ENCODE measurements around the gene DPM2.

The DPM2 gene

DNA sequence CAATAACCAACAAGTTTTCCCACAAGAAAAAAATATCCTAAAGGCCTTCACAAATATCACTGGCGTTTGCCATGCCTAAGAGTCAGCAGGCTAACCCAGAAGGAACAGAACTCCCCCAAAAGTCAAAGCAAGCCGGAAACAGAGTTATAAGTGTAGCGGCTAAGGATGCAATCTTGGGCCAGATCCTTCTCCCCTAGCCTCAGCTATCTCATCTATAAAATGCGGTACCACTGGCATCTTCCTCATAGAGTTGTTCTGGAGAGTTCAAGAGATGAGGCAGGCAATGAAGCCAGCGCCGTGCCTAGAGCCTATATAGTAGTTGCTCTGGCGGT, 632 bp downstream of the DPM2 start:
- DNase-seq (ENCODE audit: low read depth, low spot score), result no peak

DNA sequence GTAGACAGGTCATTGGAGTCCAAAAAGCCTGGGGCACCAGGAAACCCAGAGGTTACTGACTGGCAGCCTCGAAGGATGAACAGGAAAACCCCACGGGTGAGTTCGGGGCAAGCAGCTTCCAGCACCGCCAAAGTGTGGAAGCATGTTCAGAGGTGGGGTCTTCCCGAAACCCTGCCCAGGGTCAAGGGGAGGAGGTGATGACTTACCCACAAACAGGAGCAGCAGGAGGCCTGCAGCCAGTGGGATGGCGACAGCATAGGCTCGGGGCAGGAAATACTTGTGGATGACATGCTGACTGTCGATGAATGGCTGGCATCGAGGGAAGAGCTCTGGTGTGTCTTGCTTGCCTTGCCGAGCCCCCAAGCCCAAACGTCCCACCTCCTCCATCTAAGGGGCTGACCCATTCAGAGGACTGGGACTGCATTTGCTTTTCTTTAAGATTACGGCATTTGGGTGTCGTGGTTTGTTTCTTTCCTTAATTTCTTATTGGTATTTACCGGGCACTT, 1.3 kb downstream of the DPM2 start:
- DNase-seq (ENCODE audit: low read depth, low spot score), result no peak

DNA sequence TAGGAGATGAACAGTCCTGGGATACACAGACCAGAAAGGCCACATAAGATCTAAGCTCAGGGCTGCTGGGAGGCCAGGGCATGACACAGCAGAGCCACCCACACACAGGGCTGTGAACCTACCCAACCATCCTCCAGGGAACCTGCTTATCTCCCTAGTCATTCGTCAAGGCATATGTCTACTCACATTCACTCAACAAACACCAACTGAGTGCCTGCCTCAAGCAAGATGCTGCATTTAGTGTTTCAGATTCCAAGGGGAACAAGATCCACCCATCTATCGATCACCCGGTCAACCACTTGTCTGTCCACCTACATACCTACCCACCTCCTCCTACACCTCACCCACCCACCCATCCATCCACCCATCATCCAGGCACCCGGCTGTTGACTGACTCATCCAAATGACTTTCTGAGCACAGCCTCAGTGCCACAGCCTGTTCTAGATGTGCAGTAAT, 1.9 kb downstream of the DPM2 start:
- DNase-seq (ENCODE audit: low read depth, low spot score), result no peak

DNA sequence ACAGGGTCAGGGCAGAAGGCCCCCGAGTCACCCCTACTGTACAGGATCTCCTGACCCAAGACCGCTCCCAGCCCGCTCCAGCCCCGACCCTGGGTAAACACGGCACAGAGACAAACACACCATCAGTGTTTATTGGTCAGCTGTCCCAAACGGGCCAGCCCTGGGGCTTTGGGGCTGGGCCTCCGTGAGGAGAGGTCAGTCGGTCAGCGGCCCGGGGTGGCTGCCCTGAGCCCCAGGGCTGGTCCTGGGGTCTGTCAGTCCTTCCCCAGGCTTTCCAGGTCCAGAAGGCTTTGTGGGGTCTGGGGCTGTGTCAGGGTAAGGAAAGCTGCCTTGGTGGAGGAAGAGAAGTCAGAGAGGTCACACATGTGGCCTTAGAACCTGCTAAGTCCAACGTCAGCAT, 2.7 kb downstream of the DPM2 start:
- no peak for DNase-seq (ENCODE audit: low read depth, low spot score)

DNA sequence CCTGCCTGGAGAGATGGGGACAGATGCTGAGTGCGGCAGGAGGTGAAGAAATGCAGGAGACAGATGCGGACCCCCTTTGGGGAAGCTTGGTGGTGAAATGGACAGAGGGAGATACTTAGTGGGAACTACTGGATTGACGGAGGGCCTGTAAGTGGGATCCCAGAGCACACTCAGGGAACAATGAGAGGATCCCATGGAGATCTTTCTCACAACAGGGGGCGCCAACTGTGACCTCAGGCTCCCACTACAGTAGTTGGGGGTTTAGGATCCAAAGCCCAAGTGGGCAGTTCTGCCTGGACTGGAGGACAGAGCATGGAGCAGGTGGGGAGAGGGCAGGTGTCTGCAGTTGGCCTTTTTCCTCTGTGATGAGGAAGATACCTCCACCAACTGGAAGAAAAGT, 3.4 kb downstream of the DPM2 start:
- DNase-seq (ENCODE audit: low read depth, low spot score), result no peak

DNA sequence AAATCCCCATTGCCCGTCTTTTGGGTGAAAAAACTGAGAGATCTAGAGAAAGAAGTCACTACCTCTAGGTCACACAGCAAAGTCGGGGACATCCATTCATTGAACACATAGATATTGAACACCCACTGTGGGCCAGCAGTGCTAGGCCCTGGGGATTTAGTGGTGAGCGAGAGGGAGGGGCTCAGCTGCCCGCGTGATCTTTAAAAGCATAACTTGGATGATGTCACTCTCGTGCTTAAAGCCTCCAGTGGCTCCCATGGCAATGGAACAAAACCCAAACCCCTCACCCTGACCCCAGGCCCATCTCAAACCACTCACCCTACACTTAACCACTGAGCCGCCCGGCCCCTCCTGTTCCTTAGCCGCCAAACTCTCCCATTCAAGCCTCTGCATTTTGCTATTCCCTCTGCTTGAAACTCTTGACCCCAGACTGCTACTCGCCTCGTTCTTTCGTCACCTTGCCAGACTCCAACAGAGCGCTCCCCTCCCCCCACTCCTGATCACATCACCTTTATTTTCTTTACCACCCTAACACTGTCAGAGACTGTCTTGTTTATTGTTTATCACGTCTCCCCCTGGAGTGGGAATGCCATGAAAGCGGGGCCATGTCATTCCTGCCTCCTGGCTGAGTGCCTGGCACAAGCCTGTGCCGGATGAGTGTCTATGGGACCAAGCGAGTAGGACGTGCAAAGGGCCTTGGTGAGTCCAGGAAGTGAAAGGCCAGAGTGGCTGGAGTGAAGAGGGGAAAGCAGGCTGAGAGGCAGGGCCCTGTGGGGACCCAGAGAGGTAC, 6.4 kb downstream of the DPM2 start:
- DNase-seq (ENCODE audit: low read depth, low spot score), result no peak

DNA sequence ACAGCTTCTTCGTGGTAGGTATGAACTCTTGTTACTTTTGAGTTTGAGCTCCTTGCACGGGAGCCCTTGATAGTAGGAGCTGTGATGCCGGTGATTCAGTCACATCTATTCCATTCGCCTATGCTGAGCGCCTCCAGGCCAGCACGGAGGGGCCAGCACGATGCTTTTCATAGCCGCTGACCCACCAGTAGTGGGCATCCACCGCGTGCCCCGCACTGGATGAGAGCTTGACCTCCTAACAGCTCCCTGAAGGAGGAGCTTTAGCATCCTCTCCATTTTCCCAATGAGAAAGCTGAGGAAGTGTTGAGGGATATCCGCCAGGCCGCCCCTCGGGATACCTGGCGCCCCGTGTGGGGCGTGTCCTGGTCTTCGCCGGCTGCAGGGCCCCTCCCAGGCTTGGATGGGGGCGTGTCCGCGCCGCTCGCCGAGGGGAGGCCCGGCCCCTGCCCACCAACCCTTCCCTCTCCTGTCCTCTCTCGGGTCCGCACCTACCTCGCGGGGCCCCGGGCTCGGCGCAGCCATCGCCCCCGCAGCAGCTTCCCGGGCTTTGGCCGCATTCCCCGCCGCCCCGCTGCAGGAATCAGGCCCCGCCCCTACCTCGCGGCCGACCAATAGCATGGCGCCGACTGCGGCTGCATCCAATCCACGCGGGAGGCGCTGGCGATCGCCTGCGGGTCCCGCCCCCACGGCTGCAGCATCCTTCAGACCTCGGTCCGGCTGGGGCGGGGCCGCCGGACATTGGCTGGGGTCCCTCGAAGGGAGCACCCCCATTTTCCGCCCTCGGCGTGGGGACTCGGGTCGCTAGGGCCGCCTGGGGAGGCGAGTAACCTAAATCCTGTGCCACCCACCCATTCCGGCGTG, 7.2 kb downstream of the DPM2 start, which contains the start of gene PIP5KL1:
Gene PIP5KL1, minus strand, starts transcription at position 547 of the 861 bp plus-strand sequence. Its CDS starts 25 bp downstream, at position 522.
- DNase-seq (ENCODE audit: low read depth, low spot score), result no peak

DNA sequence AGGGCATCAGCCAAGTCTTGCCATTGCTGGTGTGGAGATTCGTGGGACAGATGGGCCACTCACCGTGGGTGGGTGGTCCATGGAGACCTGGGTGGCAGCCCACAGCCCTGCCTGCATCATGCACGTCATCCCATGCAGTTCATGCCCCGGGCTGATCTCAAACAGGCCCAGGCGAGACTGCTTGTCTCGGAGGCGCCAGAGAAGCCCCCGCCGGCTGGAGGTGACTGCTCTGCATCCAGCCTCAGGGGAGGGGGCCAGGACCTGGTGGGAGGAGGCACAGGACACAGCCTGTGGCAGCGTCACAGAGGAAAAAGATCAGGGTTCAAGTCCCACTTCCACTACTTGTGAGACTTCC, 8.1 kb downstream of the DPM2 start:
- no peak for DNase-seq (ENCODE audit: low read depth, low spot score)

DNA sequence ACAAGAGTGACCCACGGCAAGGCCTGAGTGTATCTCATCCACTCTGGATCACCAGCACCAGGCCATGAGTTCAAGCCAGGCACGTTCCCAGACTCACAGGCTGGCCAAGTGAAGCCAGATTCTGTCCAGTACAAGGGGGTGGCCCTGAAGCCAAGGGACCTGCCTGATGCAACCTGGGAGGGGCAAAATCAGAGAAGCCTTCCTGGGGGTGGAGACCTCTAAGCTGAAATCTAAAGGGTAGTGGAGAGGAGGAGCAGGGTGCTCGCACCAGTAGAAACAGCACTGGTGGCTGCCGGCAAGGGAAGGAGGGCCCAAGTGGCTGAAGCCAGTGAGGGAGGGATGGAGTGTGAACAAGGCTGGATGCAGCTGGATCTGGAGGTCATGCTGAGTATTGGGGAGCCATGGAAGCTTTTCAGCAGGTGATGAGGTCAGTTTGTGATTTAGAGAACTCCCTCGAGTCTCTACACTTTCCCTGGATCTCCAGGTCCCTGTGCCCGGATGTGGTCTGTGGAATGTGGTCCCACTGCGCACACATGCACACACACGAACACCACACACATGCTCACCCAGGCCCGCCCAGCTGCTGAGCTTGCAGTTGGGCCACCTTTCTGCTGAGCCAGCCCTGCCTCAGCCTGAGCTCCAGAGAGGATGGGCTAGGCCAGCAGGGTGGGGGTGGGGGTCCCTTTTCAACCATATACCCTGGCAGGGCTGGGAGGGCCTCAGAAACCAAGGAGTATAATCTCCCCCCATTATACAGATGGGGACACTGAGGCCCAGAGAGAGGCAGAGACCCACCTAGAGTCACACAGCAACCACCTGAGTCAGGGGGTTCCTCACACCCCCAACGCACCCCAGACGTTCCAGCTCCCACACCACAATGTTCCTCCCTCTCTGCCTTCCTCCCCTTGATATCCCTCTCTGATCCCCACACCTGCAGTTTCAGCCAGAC, 8.7 kb downstream of the DPM2 start:
- DNase-seq (ENCODE audit: low read depth, low spot score), result no peak

DNA sequence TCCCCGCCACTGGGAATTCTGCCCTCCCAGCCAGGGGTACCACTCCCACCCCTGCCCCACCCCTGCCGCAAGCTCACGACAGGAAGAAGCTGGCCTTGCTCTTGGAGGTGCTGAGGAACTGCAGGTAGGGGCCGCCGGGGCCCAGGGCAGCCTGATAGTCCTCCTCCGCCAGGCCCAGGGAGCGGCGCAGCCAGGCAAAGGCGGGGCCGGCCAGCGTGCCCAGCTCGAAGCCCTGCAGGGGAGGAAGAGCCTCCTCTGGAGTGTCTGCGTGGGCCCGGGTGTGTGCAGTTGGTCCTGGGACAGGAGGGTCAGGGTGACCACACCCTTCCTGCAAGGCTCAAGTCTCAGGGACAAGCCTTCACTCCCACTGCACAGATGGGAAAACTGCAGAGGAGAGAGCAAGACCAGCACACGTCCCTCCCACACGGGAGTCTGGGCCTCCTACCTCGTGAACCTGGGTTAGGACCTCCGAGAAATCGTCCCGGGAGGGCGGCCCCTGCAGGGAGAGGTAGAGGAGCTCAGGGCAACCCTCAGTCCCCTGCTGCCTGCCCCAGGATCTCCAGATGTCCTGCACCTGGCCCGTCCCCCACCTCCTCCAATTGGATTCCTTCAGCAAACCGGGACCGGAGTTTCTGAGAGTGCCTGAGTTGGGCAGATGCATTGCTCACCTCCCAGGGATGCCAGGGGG, 9.5 kb downstream of the DPM2 start:
- no peak for DNase-seq (ENCODE audit: low read depth, low spot score)

DNA sequence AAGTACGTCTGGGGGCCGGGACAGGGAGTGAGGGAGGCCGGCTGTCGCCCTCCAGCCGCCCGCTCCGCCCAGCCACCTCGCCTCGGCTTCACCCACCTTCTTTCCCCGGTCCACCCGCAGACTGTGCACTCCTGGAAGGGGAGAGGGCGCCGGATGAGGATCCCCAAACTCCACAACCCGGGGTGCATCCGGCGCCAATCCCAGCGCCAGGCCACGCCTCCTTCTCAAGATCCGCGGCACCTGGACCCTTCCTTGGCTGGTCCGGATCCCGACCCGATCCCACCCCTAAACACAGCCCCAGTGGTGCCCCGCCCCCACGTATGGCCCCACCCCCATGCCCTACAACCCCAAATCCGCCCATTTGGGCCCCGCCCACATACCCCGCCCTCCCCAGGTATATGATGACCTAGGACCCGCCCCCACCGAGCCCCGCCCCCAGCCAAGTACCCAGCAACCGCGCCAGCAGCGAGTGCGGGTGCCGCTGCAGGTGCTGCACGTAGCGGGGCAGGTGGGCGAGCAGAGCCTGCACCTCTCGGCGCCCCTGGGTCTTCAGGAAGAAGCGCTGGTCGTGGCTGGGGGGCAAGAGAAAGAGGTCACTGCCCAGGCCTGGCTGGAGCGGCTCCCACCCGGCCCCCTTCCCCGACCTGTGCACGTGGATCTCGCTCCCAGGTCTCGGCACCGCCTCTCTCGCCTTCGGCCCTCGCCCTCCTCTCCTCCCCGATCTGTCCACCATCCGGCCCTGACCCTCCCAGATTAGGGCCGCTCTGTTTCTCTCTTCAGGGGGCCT, 10.3 kb downstream of the DPM2 start:
- DNase-seq (ENCODE audit: low read depth, low spot score), result peak; percentile 51

DNA sequence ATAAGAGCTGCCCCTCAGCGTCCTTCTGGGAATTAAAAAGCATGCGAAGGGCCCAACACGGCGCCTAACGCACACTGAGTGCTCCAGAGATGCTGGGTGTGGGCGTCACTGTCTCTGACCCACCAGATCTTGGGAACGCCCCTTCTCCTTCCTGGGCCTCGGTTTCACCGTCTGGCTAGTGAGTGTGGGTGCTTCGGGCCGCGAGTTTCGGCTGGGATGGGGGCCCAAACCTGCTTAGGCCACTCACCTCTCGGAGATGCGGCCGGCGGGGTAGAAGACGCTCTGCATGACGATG, 10.8 kb downstream of the DPM2 start:
- DNase-seq (ENCODE audit: low read depth, low spot score), result no peak

DNA sequence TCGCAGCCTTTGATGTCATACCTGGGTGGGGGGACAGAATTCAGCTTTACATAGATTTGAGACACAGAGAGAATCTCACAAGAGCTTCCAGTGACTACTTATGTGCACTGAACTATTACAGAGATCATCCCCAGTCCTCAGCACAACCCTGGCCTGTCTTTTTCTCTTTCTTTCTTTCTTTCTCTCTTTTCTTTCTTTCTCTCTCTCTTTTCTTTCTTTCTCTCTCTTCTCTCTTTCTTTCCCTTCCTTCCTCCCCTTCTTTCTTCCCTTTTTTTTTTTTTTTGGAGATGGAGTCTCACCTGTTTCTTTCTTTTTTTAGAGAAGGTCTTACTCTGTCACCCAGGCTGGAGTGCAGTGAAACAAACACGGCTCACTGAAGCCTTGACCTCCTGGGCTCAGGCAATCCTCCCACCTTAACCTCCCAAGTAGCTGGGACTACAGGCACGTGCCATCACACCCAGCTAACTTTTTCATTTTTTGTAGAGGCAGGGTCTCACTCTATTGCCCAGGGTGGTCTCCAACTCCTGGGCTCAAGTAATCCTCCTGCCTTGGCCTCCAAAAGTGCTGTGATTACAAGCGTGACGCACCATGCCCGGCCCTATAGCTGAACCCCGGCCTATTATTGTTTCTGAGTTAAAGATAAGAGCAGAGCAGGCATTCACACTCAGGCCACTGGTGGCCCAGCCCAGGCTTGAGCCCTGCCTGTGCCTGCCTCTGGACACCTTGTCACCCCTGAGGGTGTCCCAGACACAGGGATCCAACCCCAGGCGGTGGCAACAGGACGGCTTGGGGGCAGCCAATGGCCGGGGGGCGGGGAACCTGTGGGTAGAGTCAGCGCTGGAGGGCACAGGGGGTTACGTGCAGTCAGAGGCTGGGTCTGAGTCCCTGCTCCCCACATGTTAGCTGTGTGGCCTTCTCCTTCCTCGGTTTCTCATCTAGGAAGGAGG, 11.4 kb downstream of the DPM2 start:
- no peak for DNase-seq (ENCODE audit: low read depth, low spot score)

DNA sequence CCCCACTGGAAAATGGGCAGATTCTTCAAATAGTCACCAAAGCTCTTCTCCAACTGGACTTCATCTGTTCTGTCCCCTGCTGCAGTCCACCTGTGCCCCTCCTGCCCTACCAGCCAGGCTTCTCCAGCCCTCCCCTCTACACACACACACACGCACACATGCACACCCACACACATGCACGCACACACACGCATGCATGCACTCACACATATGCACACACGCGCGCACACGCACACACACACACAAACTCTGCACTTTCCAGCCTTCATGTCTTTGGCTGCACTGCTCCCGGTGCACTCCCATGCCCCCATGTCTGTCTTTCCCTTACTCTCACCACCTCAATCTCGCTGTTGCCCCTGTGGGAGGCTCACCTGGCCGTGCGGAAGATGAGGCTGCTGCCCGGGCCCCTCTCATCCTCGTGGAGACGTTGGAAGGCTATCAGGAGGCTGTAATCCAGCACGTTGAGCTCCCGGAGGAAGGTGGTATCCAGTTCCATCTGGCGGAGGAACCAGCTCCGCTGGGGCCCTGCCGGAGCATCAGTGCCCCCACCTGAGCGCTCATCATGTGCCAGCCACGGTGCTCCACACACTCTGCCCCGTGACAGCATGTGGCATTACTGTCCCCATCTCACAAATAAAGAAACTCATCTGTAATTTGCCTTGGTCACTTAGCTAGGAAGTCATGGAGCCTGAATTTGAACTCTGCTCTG, 12.8 kb downstream of the DPM2 start:
- no peak for DNase-seq (ENCODE audit: low read depth, low spot score)

DNA sequence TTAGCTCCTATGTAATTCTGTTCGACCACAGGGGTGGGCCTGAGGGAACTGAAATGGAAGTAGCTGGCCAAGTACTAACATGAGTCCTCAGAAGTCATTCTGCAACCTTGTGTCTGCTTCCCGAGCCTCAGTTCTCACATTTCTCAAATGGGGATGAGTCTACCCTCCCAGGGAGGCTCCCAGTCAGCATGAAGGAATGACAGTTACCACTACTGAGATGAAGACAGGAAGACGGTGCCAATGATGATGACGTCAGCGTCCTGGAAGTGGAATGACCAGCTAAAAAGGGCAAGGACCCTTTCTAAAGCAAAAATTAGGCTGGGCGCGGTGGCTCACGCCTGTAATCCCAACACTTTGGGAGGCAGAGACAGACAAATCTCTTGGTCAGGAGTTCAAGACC, 13.9 kb downstream of the DPM2 start:
- DNase-seq (ENCODE audit: low read depth, low spot score), result no peak

DNA sequence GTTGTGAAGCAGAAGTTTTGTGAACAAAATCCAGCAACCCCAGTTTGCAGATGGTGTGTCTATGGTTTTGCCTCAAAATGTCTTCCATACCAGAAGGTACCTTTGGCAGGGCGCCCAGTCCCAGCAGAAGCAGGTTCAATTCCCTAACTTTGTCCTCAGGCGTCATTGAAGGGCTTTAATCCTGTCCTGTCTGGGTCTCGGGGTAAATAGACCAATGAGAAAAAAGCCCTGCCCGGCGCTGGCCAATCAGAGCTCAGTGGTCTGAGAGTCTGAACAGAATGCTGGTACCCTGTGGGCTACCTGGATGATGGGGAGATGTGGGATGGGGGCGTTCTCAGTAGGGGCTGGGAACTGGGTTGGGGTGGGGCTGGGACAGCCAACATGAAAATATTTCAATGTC, 14.6 kb downstream of the DPM2 start:
- no peak for DNase-seq (ENCODE audit: low read depth, low spot score)

DNA sequence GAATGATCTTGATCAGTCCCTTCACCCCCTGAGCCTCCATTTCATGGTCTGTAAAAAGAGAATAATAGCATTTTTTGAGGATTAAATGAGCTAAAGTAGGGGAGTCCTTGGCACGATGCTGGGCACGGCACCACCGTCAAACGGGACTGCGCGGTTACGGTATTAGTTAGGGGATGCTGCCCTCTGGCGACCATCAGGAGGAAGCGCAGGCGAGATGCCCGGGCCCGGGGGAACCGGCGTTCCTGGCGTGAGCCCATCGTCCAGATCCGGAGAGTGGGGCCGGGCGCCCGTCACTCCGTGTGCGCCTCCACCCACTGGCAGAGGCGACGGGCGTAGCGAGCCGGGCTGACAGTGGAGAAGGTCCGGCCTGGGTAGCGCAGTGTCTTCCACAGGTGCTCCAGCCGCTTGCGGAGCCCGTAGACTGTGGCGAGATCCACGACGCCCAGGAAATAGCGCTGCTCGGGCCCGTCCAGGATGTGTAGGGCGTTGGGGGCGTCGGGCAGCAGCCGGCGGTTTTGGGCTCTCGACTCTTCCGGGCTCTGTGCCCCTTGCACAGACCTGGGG, 16.0 kb downstream of the DPM2 start:
- peak; percentile 57 for DNase-seq (ENCODE audit: low read depth, low spot score)

DNA sequence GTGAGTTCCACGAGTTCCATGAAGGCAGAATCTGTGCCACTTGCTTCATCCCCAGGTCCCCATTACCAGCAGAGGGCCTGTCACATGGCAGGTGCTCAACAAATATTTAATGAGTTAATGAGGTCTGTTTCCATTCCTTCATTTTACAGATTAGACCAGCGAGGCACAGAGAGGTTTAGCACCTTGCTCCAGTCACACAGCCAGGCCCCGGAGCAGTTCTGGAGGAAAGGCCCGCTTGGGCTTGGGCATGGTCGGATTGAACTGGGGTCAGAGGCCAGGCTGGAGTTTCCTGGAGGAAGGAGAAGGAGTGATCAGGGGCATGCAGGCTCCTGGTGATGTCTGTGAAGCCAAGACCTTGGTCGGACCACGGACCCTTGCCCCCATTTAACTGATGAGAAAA, 16.9 kb downstream of the DPM2 start:
- no peak for DNase-seq (ENCODE audit: low read depth, low spot score)
